ENCODE measurements around the gene LMNTD2.
A peak's percentile ranks its signal among the peaks of the same experiment; 100 is the strongest.

DNA sequence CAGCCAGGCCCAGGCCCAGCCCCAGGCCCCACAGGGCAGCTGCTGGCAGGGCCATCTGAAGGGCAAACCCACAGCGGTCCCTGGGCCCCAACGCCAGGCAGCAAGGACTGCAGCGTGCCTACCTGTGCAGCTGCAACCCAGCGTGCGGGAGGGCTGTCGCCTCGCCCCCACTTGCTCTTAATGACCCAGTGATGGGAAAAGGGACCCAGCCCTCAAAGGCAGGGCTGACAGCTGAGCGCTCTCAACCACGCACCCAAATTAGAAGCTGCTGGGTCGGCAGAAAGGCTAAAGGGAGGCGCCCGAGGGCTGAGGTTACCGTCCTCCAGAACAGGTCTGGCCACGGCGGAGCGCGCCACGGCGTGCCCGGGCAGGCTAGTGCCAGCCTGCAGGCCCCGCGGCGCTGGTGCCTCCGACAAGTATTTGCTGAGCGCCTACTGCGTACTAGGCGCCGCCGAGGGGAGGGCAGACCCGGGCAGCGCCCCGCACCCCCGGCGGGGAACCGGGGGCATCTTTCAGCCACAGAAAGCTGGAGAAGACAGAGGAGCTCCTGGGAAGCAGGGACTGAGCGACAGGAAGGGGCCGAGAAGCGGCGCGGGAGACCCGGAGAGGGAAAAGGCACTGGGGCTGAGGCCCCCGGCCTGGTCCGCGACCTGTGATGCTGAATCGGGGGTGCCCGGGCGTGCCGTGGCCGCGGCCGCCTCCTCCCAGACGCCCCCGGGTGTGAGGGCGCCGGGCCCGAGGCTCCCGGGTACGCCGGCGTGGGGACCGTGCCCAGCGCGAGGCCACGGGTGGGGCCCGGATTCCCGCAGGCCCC is 25.9 kb downstream of the LMNTD2 start:
- no peak for TF ChIP-seq MYC (IDR thresholded peaks at IDR 0.05; ENCODE audit: low read depth, low read length)
- TF ChIP-seq CTCF (IDR thresholded peaks at IDR 0.05; ENCODE audit: extremely low read depth in 1 of 2, insufficient read depth in 1 of 2, low read depth in 1 of 2, low read length in 2 of 2): peak in 1 of 2 donors; percentile 1
- peak; percentile 28 for TF ChIP-seq POLR2AphosphoS5 (IDR thresholded peaks at IDR 0.05; ENCODE audit: insufficient read depth, low read depth, low read length)
- no peak for TF ChIP-seq JUN (IDR thresholded peaks at IDR 0.05; ENCODE audit: borderline replicate concordance, insufficient read depth, insufficient read length, low read depth)
